Neural cell (in vitro differentiated cells): ENCODE measurements around the gene DOCK8. TPM values are rescaled to one million over a fixed set of nuclear protein-coding genes. Genes with fewer than 3 reads are reported as not detected.

Source experiments
- H2AFZ ChIP-seq: fragments of 200-600, 300-800 bp; sonication (generic), shearing (Covaris generic); 2 replicates; pipeline ENCODE4 v1.6.0; 2014; ENCODE audit warnings: low read depth, mild to moderate bottlenecking, antibody characterized with exemption, low read length, moderate library complexity
- H3F3A ChIP-seq: fragments of 200-600 bp; shearing (Covaris generic); 2 replicates; pipeline ENCODE4 v1.6.1; 2016; ENCODE audit warnings: mild to moderate bottlenecking, moderate library complexity, mixed read lengths, antibody characterized with exemption, low read length; ENCODE audit not compliant: insufficient read depth, poor library complexity, severe bottlenecking
- H3K27ac ChIP-seq: fragments of 200-600, 300-800 bp; sonication (generic), shearing (Covaris generic); 2 replicates; pipeline ENCODE4 v1.5.1; 2014; ENCODE audit warnings: mild to moderate bottlenecking, low read length, moderate library complexity
- H3K27me3 ChIP-seq: fragments of 300-800, 200-600 bp; sonication (generic), shearing (Covaris generic); 2 replicates; pipeline ENCODE4 v1.6.0; 2014; ENCODE audit warnings: mild to moderate bottlenecking, low read depth, low read length, moderate library complexity; ENCODE audit not compliant: insufficient read depth
- H3K36me3 ChIP-seq: fragments of 300-800, 200-600 bp; sonication (generic), shearing (Covaris generic); 2 replicates; pipeline ENCODE4 v1.5.1; 2014; ENCODE audit warnings: mild to moderate bottlenecking, antibody characterized with exemption, low read length, moderate library complexity; ENCODE audit not compliant: insufficient read depth
- H3K4me2 ChIP-seq: fragments of 300-800, 200-600 bp; sonication (generic), shearing (Covaris generic); 2 replicates; pipeline ENCODE4 v1.6.0; 2014; ENCODE audit warnings: mild to moderate bottlenecking, low read length
- H3K4me3 ChIP-seq: fragments of 300-800, 200-600 bp; sonication (generic), shearing (Covaris generic); 2 replicates; pipeline ENCODE4 v1.5.1; 2014; ENCODE audit warnings: mild to moderate bottlenecking, low read length, moderate library complexity
- H3K79me2 ChIP-seq: fragments of 200-600 bp; shearing (Covaris generic); replicated peaks from 2 replicates; pipeline ENCODE4 v1.6.0; 2014; ENCODE audit warnings: mild to moderate bottlenecking, low read length, moderate library complexity; ENCODE audit not compliant: insufficient read depth
- H3K9ac ChIP-seq: fragments of 300-800, 200-600 bp; sonication (generic), shearing (Covaris generic); 2 replicates; pipeline ENCODE4 v1.6.1; 2016; ENCODE audit warnings: mild to moderate bottlenecking, low read length, mixed read lengths
- H3K9me2 ChIP-seq: fragments of 200-600 bp; shearing (Covaris generic); 2 replicates; pipeline ENCODE4 v1.6.1; 2016; ENCODE audit warnings: mild to moderate bottlenecking, low read length, mixed read lengths; ENCODE audit not compliant: insufficient read depth
- H3K9me3 ChIP-seq: fragments of 200-600, 300-800 bp; sonication (generic), shearing (Covaris generic); 2 replicates; pipeline ENCODE4 v1.6.1; 2016; ENCODE audit warnings: mild to moderate bottlenecking, mixed run types, low read length, moderate library complexity, mixed read lengths
- H4K20me1 ChIP-seq: fragments of 200-600 bp; shearing (Covaris generic); 2 replicates; pipeline ENCODE4 v1.6.1; 2016; ENCODE audit warnings: mild to moderate bottlenecking, mixed run types; ENCODE audit not compliant: insufficient read depth
- EP300 ChIP-seq: fragments of 450-650 bp; conservative IDR thresholded peaks from 2 replicates; pipeline ENCODE4 v1.6.1; 2014; ENCODE audit warnings: antibody characterized with exemption, mild to moderate bottlenecking, moderate library complexity; ENCODE audit not compliant: poor library complexity, severe bottlenecking
- EZH2 ChIP-seq: fragments of 200-600, 300-800 bp; shearing (Covaris generic), sonication (generic); IDR thresholded peaks from 2 replicates; pipeline ENCODE4 v1.6.1; 2014; ENCODE audit warnings: antibody characterized with exemption, low read length, borderline replicate concordance, mild to moderate bottlenecking; ENCODE audit not compliant: insufficient read depth, poor library complexity, severe bottlenecking
- MXI1 ChIP-seq: fragments of 450-650 bp; conservative IDR thresholded peaks from 2 replicates; pipeline ENCODE4 v1.6.1; 2014; ENCODE audit warnings: antibody characterized with exemption, mild to moderate bottlenecking; ENCODE audit not compliant: poor library complexity, severe bottlenecking
- POLR2AphosphoS5 ChIP-seq: IDR thresholded peaks from 2 replicates; pipeline ENCODE4 v1.6.1; 2012
- RAD21 ChIP-seq: fragments of 450-650 bp; conservative IDR thresholded peaks from 2 replicates; pipeline ENCODE4 v1.6.1; 2014; ENCODE audit warnings: antibody characterized with exemption, mild to moderate bottlenecking, moderate library complexity
- SMC3 ChIP-seq: fragments of 450-650 bp; conservative IDR thresholded peaks from 2 replicates; pipeline ENCODE4 v1.6.1; 2014; ENCODE audit warnings: antibody characterized with exemption, mild to moderate bottlenecking, moderate library complexity; ENCODE audit not compliant: poor library complexity
- TAF1 ChIP-seq: IDR thresholded peaks from 2 replicates; pipeline ENCODE4 v1.6.1; 2012; ENCODE audit warnings: low read depth
- polyA plus RNA-seq: library from polyadenylated mRNA; depleted of rRNA; stranded (reverse); fragments of >200 nt; gene quantifications from 2 replicates; pipeline ENCODE4 v1.2.3, GENCODE V29; 2014
- TF ChIP-seq, protein P1 (sequence below): IDR thresholded peaks from 2 replicates; pipeline ENCODE4 v1.6.1; 2012; ENCODE audit warnings: borderline replicate concordance
- TF ChIP-seq, protein P2 (sequence below): fragments of 450-650 bp; IDR thresholded peaks from 2 replicates; pipeline ENCODE4 v1.5.1; 2014; ENCODE audit warnings: antibody characterized with exemption, mild to moderate bottlenecking, moderate library complexity; ENCODE audit not compliant: poor library complexity, severe bottlenecking

DOCK8 gene
- polyA plus RNA-seq, 1 donor from 2014 or later: not detected

DNA sequence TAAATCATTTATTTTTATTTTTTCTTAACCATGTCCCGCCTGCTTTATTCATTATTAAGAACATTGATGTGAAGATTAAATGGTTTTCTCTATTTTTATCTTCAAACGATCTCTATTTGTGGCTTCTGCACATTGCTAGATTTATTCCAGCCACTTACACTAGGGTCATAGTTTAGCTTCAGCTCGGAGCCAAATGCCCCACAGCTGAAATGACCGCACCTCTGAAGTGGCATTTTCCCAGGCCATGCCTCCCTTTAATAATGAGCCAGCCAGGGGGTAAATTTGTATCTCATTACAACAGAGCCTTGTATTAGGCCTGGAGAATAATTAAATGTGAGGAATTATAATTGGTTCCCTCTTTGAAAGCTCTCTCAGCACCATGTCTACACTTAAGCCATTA, 89.4 kb downstream of the DOCK8 start:
- no peaks in the 10 kb centered on the region for H3K36me3 ChIP-seq
- no peaks in the 10 kb centered on the region for H3K9me2 ChIP-seq
- H2AFZ ChIP-seq: no peak overlapping the region
- TF ChIP-seq EP300 (no peak), TAF1 (no peak), RAD21 (no peak), SMC3 (no peak)
- TF ChIP-seq, protein P1, sequence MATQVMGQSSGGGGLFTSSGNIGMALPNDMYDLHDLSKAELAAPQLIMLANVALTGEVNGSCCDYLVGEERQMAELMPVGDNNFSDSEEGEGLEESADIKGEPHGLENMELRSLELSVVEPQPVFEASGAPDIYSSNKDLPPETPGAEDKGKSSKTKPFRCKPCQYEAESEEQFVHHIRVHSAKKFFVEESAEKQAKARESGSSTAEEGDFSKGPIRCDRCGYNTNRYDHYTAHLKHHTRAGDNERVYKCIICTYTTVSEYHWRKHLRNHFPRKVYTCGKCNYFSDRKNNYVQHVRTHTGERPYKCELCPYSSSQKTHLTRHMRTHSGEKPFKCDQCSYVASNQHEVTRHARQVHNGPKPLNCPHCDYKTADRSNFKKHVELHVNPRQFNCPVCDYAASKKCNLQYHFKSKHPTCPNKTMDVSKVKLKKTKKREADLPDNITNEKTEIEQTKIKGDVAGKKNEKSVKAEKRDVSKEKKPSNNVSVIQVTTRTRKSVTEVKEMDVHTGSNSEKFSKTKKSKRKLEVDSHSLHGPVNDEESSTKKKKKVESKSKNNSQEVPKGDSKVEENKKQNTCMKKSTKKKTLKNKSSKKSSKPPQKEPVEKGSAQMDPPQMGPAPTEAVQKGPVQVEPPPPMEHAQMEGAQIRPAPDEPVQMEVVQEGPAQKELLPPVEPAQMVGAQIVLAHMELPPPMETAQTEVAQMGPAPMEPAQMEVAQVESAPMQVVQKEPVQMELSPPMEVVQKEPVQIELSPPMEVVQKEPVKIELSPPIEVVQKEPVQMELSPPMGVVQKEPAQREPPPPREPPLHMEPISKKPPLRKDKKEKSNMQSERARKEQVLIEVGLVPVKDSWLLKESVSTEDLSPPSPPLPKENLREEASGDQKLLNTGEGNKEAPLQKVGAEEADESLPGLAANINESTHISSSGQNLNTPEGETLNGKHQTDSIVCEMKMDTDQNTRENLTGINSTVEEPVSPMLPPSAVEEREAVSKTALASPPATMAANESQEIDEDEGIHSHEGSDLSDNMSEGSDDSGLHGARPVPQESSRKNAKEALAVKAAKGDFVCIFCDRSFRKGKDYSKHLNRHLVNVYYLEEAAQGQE: no peak
- H3K27ac ChIP-seq: no peak overlapping the region
- no peak overlapping the region for H3K4me3 ChIP-seq
- H4K20me1 ChIP-seq: no peaks in the 10 kb centered on the region
- no peaks in the 10 kb centered on the region for H3F3A ChIP-seq
- no peaks in the 10 kb centered on the region for H3K9me3 ChIP-seq
- no peaks in the 10 kb centered on the region for H3K79me2 ChIP-seq
- H3K4me2 ChIP-seq: no peak overlapping the region
- no peaks in the 10 kb centered on the region for H3K27me3 ChIP-seq
- H3K9ac ChIP-seq: no peak overlapping the region

DNA sequence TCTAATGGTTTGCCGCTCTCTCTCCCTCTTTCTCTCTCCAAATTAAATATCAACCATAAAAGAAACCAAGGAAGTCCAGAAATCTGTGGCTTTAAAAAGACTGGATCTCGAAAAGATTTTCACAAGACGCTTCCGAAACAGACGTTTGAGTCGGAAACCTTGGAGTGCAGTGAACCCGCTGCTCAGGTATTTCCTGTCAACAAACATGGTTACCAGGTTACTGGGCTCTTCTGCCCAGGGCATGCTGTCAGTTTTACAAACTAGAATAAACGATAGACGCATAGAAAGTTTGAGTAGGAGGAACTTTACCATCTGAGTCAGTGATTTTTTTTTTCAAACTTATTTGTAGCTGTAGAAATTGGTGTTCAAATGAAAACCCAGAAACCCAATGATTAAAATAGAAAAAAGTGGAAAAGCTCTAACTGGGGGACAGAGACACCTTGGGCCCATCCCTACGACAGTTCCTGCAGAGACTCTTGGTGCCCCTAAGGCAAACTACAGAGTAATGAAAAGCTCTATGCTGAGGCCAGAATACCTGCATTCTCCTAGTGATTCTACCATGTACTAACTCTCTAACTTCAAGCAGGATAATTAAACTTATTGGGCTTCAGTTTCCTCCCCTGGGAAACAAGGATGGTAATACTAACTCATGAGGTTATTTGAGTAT, 90.0 kb downstream of the DOCK8 start:
- H3K4me2 ChIP-seq: no peak overlapping the region
- H3K79me2 ChIP-seq: no peaks in the 10 kb centered on the region
- H3K27ac ChIP-seq: no peak overlapping the region
- no peaks in the 10 kb centered on the region for H3K9me2 ChIP-seq
- TF ChIP-seq RAD21 (no peak), EZH2 (no peak), MXI1 (no peak), POLR2AphosphoS5 (no peak), TAF1 (no peak), SMC3 (no peak), EP300 (no peak)
- TF ChIP-seq, protein P2, sequence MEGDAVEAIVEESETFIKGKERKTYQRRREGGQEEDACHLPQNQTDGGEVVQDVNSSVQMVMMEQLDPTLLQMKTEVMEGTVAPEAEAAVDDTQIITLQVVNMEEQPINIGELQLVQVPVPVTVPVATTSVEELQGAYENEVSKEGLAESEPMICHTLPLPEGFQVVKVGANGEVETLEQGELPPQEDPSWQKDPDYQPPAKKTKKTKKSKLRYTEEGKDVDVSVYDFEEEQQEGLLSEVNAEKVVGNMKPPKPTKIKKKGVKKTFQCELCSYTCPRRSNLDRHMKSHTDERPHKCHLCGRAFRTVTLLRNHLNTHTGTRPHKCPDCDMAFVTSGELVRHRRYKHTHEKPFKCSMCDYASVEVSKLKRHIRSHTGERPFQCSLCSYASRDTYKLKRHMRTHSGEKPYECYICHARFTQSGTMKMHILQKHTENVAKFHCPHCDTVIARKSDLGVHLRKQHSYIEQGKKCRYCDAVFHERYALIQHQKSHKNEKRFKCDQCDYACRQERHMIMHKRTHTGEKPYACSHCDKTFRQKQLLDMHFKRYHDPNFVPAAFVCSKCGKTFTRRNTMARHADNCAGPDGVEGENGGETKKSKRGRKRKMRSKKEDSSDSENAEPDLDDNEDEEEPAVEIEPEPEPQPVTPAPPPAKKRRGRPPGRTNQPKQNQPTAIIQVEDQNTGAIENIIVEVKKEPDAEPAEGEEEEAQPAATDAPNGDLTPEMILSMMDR: no peak
- TF ChIP-seq, protein P1: no peak
- no peak overlapping the region for H3K9ac ChIP-seq
- no peaks in the 10 kb centered on the region for H3K9me3 ChIP-seq
- H4K20me1 ChIP-seq: no peaks in the 10 kb centered on the region
- H2AFZ ChIP-seq: no peak overlapping the region
- H3K36me3 ChIP-seq: no peaks in the 10 kb centered on the region
- H3K27me3 ChIP-seq: no peaks in the 10 kb centered on the region
- no peaks in the 10 kb centered on the region for H3F3A ChIP-seq
- no peak overlapping the region for H3K4me3 ChIP-seq
